HepG2 (cell line): ENCODE results near the gene BTBD3. TPM values are rescaled to one million over a fixed set of nuclear protein-coding genes. Genes with fewer than 3 reads are reported as not detected.

ENCODE experiments used
- AKAP8 ChIP-seq: sonication (generic); formaldehyde crosslinking; IDR thresholded peaks from 2 replicates; pipeline ENCODE4 v1.5.1; 2020; ENCODE audit warnings: mild to moderate bottlenecking, missing genetic modification reagents
- ERF ChIP-seq: IDR thresholded peaks from 2 replicates; pipeline ENCODE4 v1.6.1; 2018; ENCODE audit warnings: missing biosample characterization, missing genetic modification reagents
- KLF9 ChIP-seq: IDR thresholded peaks from 2 replicates; pipeline ENCODE4 v1.6.1; 2016; ENCODE audit warnings: low read depth
- MATR3 ChIP-seq: sonication (generic); formaldehyde crosslinking; IDR thresholded peaks from 2 replicates; pipeline ENCODE4 v1.4.0; 2020; ENCODE audit warnings: missing genetic modification reagents
- MIER2 ChIP-seq: IDR thresholded peaks from 2 replicates; pipeline ENCODE4 v1.6.1; 2016; ENCODE audit warnings: missing biosample characterization, missing genetic modification reagents
- RFX1 ChIP-seq: fragments of 450-650 bp; IDR thresholded peaks from 2 replicates; pipeline ENCODE4 v1.6.1; 2017
- SNAI1 ChIP-seq: sonication (generic); formaldehyde crosslinking; IDR thresholded peaks from 2 replicates; pipeline ENCODE4 v1.5.0; 2020; ENCODE audit warnings: mild to moderate bottlenecking, missing genetic modification reagents, borderline replicate concordance
- TCF7L2 ChIP-seq: IDR thresholded peaks from 2 replicates; pipeline ENCODE4 v1.6.1; 2011; ENCODE audit warnings: mild to moderate bottlenecking, low read depth, low read length, moderate library complexity
- ZFP90 ChIP-seq: sonication (generic); formaldehyde crosslinking; IDR thresholded peaks from 2 replicates; pipeline ENCODE4 v1.8.0; 2022; ENCODE audit warnings: missing genetic modification reagents, mild to moderate bottlenecking, inconsistent platforms, borderline replicate concordance
- ZNF12 ChIP-seq: sonication (generic); formaldehyde crosslinking; IDR thresholded peaks from 2 replicates; pipeline ENCODE4 v1.5.0; 2020; ENCODE audit warnings: missing genetic modification reagents
- ZNF24 ChIP-seq: fragments of 450-650 bp; IDR thresholded peaks from 2 replicates; pipeline ENCODE4 v1.6.1; 2017; ENCODE audit warnings: antibody characterized with exemption, mild to moderate bottlenecking
- ZNF292 ChIP-seq: sonication (generic); formaldehyde crosslinking; IDR thresholded peaks from 2 replicates; pipeline ENCODE4 v1.8.1; 2022; ENCODE audit warnings: mild to moderate bottlenecking, low read depth, missing genetic modification reagents, borderline replicate concordance
- ZNF530 ChIP-seq: sonication (generic); formaldehyde crosslinking; IDR thresholded peaks from 2 replicates; pipeline ENCODE4 v1.5.0; 2020; ENCODE audit warnings: low read depth, mild to moderate bottlenecking, missing genetic modification reagents
- ZNF577 ChIP-seq: sonication (generic); formaldehyde crosslinking; IDR thresholded peaks from 2 replicates; pipeline ENCODE4 v1.4.0; 2020; ENCODE audit warnings: mild to moderate bottlenecking, low read depth, missing genetic modification reagents, borderline replicate concordance
- polyA plus RNA-seq, 8 experiments: library from polyadenylated mRNA; depleted of rRNA in 3 of 8; stranded (reverse) in 7 of 8; unstranded in 1 of 8; fragments of >200 nt; fragmentation: Illumina TruSeq in 4 of 8; extraction: Trizol in 4 of 8; gene quantifications; 2 replicates each; pipeline versions ENCODE4 v1.2.1 to v1.2.3, GENCODE V29; 2011 to 2016; ENCODE audit warnings: low read depth in 4 of 8, missing spikeins in 1 of 8, mixed read lengths in 1 of 8; ENCODE audit not compliant: insufficient read depth in 1 of 8
- total RNA-seq, 5 experiments: library from RNA; depleted of rRNA; stranded (reverse); fragments of >200 nt; fragmentation: Illumina TruSeq; extraction: Trizol; gene quantifications; 2 replicates each; pipeline ENCODE4 v1.2.3, GENCODE V29; 2016; ENCODE audit warnings: low read depth in 1 of 5
- TF ChIP-seq, protein P1 (sequence below): sonication (generic); formaldehyde crosslinking; IDR thresholded peaks from 2 replicates; pipeline ENCODE4 v1.5.0; 2020; ENCODE audit warnings: mild to moderate bottlenecking, missing genetic modification reagents
- TF ChIP-seq, protein P2 (sequence below): sonication (generic); formaldehyde crosslinking; IDR thresholded peaks from 2 replicates; pipeline ENCODE4 v1.8.1; 2023; ENCODE audit warnings: mild to moderate bottlenecking, missing genetic modification reagents, borderline replicate concordance
- TF ChIP-seq, protein P3 (sequence below): conservative IDR thresholded peaks from 2 replicates; pipeline ENCODE4 v1.6.1; 2018; ENCODE audit warnings: missing genetic modification reagents
- TF ChIP-seq, protein P4 (sequence below): sonication (generic); formaldehyde crosslinking; IDR thresholded peaks from 2 replicates; pipeline ENCODE4 v1.4.0; 2020; ENCODE audit warnings: mild to moderate bottlenecking, missing genetic modification reagents

The BTBD3 gene
- total and polyA plus RNA-seq, 2 of the 13 experiments (the other 11 are each of a cell fraction or from before 2014, with no cell fraction given): 32.2 to 41.8 TPM

DNA sequence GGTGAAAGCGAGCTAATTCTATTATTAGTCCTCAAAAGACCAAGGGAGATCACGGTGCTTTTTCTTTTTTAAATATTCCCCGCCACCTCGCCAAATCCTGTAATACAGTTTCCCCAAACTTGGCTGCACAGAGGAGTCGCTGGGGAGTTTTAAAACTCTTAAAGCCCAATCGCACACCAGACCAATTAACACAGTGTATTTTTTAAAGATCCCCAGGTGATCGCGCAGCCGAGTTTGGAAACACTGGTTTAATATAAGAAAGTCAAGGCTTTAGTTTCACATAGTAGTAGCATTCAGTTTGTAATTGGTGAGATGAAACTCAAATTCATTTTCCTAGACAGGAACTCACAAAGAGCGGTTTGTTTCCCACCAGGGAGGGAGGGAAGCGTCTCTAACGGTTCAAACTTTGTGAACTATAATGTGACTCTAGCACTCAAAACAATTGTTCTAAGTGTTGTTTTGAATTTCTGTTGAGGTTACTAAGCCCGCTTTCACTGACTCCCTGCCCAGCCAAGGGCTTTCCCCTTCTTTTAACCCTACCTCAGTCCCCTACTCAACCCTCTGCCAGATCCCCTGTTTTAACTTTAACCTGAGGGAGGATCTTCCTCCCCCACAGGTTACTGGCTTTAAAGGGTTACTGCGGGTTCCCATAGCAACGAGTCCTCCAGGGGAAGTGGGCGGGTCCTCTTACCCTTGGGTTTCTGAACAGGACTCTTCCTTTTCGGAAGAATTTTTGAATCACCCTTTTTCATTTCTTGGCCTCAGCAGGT lies 25.7 kb upstream of the BTBD3 start (continued):
- TF ChIP-seq, protein P1, sequence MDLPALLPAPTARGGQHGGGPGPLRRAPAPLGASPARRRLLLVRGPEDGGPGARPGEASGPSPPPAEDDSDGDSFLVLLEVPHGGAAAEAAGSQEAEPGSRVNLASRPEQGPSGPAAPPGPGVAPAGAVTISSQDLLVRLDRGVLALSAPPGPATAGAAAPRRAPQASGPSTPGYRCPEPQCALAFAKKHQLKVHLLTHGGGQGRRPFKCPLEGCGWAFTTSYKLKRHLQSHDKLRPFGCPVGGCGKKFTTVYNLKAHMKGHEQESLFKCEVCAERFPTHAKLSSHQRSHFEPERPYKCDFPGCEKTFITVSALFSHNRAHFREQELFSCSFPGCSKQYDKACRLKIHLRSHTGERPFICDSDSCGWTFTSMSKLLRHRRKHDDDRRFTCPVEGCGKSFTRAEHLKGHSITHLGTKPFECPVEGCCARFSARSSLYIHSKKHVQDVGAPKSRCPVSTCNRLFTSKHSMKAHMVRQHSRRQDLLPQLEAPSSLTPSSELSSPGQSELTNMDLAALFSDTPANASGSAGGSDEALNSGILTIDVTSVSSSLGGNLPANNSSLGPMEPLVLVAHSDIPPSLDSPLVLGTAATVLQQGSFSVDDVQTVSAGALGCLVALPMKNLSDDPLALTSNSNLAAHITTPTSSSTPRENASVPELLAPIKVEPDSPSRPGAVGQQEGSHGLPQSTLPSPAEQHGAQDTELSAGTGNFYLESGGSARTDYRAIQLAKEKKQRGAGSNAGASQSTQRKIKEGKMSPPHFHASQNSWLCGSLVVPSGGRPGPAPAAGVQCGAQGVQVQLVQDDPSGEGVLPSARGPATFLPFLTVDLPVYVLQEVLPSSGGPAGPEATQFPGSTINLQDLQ (CRISPR knock-in tag): no peak
- TF ChIP-seq ZNF530 (CRISPR knock-in tag) (no peak), ZNF12 (CRISPR knock-in tag) (no peak), MATR3 (CRISPR knock-in tag) (no peak), TCF7L2 (no peak), MIER2 (no peak), RFX1 (peak; percentile 92), ZFP90 (CRISPR knock-in tag) (0 out of 2 replicates have a peak, but pooled peaks have one; percentile 54), SNAI1 (CRISPR knock-in tag) (no peak), ZNF24 (no peak), ERF (CRISPR knock-in tag) (peak; percentile 24; the same call in 1 of the 2 replicates), ZNF577 (no peak), ZNF292 (CRISPR knock-in tag) (no peak), AKAP8 (no peak), KLF9 (CRISPR knock-in tag) (peak; percentile 82)
- TF ChIP-seq, protein P2, sequence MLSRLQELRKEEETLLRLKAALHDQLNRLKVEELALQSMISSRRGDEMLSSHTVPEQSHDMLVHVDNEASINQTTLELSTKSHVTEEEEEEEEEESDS (CRISPR knock-in tag): no peak
- TF ChIP-seq, protein P3, sequence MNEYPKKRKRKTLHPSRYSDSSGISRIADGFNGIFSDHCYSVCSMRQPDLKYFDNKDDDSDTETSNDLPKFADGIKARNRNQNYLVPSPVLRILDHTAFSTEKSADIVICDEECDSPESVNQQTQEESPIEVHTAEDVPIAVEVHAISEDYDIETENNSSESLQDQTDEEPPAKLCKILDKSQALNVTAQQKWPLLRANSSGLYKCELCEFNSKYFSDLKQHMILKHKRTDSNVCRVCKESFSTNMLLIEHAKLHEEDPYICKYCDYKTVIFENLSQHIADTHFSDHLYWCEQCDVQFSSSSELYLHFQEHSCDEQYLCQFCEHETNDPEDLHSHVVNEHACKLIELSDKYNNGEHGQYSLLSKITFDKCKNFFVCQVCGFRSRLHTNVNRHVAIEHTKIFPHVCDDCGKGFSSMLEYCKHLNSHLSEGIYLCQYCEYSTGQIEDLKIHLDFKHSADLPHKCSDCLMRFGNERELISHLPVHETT (CRISPR knock-in tag): no peak
- TF ChIP-seq, protein P4, sequence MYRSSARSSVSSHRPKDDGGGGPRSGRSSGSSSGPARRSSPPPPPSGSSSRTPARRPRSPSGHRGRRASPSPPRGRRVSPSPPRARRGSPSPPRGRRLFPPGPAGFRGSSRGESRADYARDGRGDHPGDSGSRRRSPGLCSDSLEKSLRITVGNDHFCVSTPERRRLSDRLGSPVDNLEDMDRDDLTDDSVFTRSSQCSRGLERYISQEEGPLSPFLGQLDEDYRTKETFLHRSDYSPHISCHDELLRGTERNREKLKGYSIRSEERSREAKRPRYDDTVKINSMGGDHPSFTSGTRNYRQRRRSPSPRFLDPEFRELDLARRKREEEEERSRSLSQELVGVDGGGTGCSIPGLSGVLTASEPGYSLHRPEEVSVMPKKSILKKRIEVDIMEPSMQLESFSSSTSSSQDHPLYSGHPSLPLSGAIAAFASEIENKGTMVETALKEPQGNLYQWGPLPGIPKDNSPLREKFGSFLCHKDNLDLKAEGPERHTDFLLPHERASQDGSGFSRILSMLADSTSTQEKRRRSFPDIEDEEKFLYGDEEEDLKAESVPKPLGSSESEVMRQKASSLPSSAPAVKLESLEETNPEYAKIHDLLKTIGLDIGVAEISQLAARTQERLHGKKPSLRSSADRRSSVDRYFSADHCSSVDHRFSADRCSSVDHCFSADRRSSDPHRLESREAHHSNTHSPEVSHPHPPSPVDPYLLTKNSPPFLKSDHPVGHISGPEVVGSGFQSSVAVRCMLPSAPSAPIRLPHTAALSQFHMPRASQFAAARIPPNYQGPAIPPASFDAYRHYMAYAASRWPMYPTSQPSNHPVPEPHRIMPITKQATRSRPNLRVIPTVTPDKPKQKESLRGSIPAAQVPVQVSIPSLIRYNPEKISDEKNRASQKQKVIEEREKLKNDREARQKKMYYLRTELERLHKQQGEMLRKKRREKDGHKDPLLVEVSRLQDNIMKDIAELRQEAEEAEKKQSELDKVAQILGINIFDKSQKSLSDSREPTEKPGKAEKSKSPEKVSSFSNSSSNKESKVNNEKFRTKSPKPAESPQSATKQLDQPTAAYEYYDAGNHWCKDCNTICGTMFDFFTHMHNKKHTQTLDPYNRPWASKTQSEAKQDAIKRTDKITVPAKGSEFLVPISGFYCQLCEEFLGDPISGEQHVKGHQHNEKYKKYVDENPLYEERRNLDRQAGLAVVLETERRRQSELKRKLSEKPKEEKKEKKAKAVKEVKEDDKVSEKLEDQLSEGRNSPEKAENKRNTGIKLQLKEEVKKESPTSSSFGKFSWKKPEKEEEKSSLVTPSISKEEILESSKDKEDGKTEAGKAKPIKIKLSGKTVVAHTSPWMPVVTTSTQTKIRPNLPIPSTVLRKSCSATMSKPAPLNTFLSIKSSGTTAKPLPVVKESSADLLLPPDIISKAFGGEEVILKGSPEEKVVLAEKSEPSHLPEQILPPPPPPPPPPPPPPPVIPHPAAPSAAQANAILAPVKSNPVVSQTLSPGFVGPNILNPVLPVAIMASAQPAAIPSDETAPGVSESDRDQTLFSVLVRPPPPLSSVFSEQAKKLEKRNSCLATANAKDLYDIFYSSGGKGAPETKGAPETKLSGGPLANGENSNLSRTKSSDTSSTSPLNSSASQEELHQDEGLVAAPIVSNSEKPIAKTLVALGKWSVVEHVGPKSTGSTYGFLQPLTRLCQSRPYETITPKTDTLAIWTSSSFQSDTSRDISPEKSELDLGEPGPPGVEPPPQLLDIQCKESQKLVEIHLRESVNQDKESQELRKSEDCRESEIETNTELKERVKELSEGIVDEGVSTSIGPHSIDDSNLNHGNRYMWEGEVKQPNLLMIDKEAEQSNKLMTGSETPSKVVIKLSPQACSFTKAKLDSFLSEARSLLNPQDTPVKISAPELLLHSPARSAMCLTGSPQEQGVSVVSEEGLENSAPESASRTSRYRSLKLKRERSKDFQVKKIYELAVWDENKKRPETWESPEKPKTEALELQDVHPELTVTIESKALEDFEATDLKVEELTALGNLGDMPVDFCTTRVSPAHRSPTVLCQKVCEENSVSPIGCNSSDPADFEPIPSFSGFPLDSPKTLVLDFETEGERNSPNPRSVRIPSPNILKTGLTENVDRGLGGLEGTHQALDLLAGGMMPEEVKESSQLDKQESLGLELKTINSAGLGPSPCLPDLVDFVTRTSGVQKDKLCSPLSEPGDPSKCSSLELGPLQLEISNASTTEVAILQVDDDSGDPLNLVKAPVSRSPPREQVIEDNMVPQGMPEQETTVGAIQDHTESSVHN: no peak
